CD4-positive, alpha-beta T cell treated with Interleukin-17A for 4 hours (primary cell): ENCODE results near the gene HPCA.

Source experiments
- DNase-seq: peaks from one replicate; pipeline ENCODE4 v3.0.0-alpha.2; 2020; ENCODE audit warnings: mixed read lengths

The HPCA gene

GRCh38 chr1:32871364-32872191, 14.7 kb upstream of the HPCA start:
- DNase-seq, result no peak

GRCh38 chr1:32872192-32872460, 14.2 kb upstream of the HPCA start:
- DNase-seq, result no peak

GRCh38 chr1:32873484-32873883, 12.8 kb upstream of the HPCA start:
- DNase-seq, result no peak

GRCh38 chr1:32874860-32875752, 11.2 kb upstream of the HPCA start:
- no peak for DNase-seq

GRCh38 chr1:32876341-32877210, 9.7 kb upstream of the HPCA start:
- DNase-seq, result peak; percentile 70

GRCh38 chr1:32877211-32878110, 8.8 kb upstream of the HPCA start:
- DNase-seq, result no peak

GRCh38 chr1:32878183-32878582, 8.1 kb upstream of the HPCA start:
- DNase-seq, result no peak

GRCh38 chr1:32878637-32879041, 7.7 kb upstream of the HPCA start:
- no peak for DNase-seq

- no peak for DNase-seq
Observed at GRCh38 chr1:32881291-32881690, 5.0 kb upstream of the HPCA start.

- DNase-seq, result no peak
Observed at GRCh38 chr1:32881871-32882850, 4.1 kb upstream of the HPCA start.

GRCh38 chr1:32883338-32884031, 2.8 kb upstream of the HPCA start:
- DNase-seq, result no peak

GRCh38 chr1:32884032-32884372, 2.3 kb upstream of the HPCA start:
- DNase-seq, result no peak

GRCh38 chr1:32884726-32885125, 1.6 kb upstream of the HPCA start:
- DNase-seq, result no peak

- DNase-seq, result no peak
Observed at GRCh38 chr1:32885676-32886003, 651 bp upstream of the HPCA start.

GRCh38 chr1:32886828-32887414, 630 bp downstream of the HPCA start:
- DNase-seq, result no peak

- no peak for DNase-seq
Observed at GRCh38 chr1:32887623-32888022, 1.3 kb downstream of the HPCA start.

- no peak for DNase-seq
Observed at GRCh38 chr1:32888134-32888533, 1.8 kb downstream of the HPCA start.

- no peak for DNase-seq
Observed at GRCh38 chr1:32888677-32889420, 2.6 kb downstream of the HPCA start.

GRCh38 chr1:32889731-32890278, 3.5 kb downstream of the HPCA start:
- no peak for DNase-seq
